ENCODE measurements around the gene ISM1. TPM values are rescaled to one million over a fixed set of nuclear protein-coding genes. Genes with fewer than 3 reads are reported as not detected.

Gene ISM1
- total RNA-seq, 3 donors from 2014 or later: 13.0 to 18.7 (median 15.2) TPM

DNA sequence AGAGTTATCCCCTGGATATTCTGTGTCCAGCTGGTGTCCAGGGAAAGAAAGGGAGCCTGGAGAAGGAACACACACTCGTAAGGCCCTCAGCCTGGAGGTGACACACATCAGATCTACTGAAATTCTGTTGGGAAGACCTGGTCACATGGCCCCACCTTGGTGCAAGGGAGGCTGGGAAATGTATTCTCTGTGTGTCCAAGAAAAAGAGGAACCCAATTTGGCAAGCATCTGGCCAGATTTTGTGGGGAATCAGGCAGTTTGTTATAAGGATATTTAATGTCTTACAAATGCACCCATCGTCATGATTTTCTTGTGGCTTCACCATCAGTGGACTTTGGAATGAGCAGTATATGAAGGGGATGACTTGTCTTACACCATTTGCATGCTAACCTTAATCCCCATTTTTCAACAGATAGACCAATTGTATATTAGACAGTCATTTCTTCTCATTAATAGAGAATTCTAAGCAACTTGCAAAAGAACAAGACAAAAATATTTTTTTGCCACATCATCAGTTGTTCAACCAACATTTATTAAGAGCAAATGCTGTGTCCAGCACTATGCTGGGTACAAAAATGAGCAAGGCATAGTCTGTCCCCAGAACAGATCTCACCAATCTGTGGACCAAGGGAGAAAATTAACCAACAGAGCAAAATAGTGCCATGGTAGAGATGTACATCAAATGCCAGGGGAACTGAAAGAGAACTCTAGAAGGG is 59.7 kb downstream of the ISM1 start:
- Histone ChIP-seq H3K4me1 (no peaks in the 10 kb centered on the region), H3K36me3 (no peaks in the 10 kb centered on the region), H3K4me3 (no peak overlapping the region), H3K27me3 (no peaks in the 10 kb centered on the region), H3K27ac (no peak overlapping the region), H3K9me3 (no peaks in the 10 kb centered on the region)
- DNase-seq (ENCODE audit: low spot score in 2 of 2): no peak
- TF ChIP-seq, protein P1, sequence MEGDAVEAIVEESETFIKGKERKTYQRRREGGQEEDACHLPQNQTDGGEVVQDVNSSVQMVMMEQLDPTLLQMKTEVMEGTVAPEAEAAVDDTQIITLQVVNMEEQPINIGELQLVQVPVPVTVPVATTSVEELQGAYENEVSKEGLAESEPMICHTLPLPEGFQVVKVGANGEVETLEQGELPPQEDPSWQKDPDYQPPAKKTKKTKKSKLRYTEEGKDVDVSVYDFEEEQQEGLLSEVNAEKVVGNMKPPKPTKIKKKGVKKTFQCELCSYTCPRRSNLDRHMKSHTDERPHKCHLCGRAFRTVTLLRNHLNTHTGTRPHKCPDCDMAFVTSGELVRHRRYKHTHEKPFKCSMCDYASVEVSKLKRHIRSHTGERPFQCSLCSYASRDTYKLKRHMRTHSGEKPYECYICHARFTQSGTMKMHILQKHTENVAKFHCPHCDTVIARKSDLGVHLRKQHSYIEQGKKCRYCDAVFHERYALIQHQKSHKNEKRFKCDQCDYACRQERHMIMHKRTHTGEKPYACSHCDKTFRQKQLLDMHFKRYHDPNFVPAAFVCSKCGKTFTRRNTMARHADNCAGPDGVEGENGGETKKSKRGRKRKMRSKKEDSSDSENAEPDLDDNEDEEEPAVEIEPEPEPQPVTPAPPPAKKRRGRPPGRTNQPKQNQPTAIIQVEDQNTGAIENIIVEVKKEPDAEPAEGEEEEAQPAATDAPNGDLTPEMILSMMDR (IDR thresholded peaks at IDR 0.05): no peak
- TF ChIP-seq POLR2AphosphoS5 (IDR thresholded peaks at IDR 0.05) (no peak), POLR2A (IDR thresholded peaks at IDR 0.05) (no peak)
- intact Hi-C loops (cut with DNase I; ENCODE audit: low total_unique reads): no loop called here

DNA sequence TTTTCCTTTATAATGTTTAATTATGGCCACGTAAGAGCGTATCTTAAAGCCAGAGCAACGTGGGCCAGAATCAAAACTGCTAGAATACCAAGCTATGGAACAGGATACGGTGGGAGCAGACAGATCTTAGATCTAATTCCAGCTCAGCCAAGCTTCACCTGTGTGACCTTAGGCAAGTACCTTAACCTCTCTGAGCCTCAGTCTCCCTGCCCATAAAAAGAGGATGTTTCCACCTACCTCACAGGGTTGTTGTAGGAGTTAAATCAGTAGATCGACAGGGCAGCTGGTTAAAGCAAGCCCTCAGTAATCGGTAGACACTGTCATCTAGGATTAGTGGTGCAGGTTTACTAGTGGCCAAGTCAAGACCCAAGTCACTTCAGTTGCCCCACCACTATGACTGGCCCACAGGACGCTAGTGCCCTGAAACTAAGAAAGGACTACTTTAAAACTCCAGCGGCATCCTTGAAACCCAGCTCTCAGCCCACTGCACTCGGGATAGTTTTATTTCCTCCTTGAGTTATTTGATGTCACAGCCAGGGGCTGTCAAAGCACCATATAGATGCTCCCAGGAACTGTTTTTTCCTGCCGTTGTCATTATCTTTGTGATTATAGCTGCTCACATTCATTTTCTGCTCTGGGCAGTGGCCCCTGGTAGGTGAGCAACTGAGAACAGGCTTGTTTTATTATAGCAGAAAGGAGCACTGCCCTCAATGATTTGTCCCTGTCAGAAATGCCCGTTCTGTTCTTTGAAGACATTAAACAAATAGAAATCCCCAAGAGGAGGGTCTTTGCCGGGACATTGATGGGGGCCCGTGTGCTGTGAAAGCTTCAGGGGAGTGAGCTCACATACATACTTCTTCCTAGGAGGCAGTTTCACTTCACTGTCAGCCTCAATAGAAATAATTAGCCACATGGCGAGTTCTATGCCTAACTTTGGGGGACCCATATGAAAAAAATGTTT is 63.1 kb downstream of the ISM1 start:
- Histone ChIP-seq H3K4me1 (no peaks in the 10 kb centered on the region), H3K9me3 (no peaks in the 10 kb centered on the region), H3K4me3 (no peak overlapping the region), H3K36me3 (no peaks in the 10 kb centered on the region), H3K27ac (peak overlapping the region; percentile 58 to 71), H3K27me3 (no peaks in the 10 kb centered on the region)
- intact Hi-C loops (cut with DNase I; ENCODE audit: low total_unique reads): no loop called here
- no peak for DNase-seq (ENCODE audit: low spot score in 2 of 2)
- TF ChIP-seq POLR2AphosphoS5 (IDR thresholded peaks at IDR 0.05) (no peak), POLR2A (IDR thresholded peaks at IDR 0.05) (no peak)
- TF ChIP-seq, protein P1 (IDR thresholded peaks at IDR 0.05): no peak

DNA sequence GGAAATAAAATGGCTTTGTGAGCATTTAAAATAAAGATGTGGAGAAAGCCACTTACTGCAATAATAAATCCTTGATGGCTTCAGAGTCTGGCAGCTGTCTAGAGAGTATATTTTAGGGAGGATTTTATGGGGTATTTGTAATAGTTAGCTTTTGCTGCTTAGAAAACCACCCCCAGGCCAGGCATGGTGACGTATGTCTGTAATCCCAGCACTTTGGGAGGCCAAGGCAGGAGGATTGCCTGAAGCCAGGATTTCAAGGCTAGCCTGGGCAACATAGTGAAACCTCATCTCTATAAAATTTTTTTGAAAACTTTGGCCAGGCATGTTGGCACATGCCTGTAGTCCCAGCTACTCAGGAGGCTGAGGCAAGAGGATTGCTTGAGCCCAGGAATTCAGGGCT is 63.8 kb downstream of the ISM1 start:
- Histone ChIP-seq H3K27me3 (no peaks in the 10 kb centered on the region), H3K9me3 (no peaks in the 10 kb centered on the region), H3K36me3 (no peaks in the 10 kb centered on the region), H3K4me1 (no peaks in the 10 kb centered on the region), H3K4me3 (no peak overlapping the region), H3K27ac (peak overlapping the region; percentile 58 to 71)
- no peak for DNase-seq (ENCODE audit: low spot score in 2 of 2)
- TF ChIP-seq, protein P1 (IDR thresholded peaks at IDR 0.05): no peak
- TF ChIP-seq POLR2A (IDR thresholded peaks at IDR 0.05) (no peak), POLR2AphosphoS5 (IDR thresholded peaks at IDR 0.05) (no peak)
- intact Hi-C loops (cut with DNase I; ENCODE audit: low total_unique reads): no loop called here

DNA sequence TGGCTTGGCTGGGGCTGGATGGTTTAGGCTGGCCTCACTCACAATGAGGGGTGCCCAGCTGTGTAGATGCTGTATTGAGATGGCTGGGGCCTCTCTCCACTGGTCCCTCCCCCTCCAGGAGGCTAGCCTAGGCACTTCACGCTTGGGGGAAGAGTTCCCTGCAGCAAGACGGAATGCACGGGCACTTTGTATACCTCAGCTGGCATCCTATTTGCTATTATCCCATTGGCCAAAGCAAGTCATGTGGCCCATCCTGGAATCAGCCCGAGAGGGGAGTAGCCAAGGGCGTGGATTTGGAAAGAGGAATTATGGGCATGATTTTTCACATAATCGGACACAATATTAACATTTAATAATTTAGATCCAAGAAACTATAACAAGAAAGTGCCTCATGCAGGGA is 64.3 kb downstream of the ISM1 start:
- no peaks in the 10 kb centered on the region for H3K4me1 ChIP-seq
- no peaks in the 10 kb centered on the region for H3K9me3 ChIP-seq
- TF ChIP-seq, protein P1 (IDR thresholded peaks at IDR 0.05): no peak
- TF ChIP-seq POLR2A (IDR thresholded peaks at IDR 0.05) (no peak), POLR2AphosphoS5 (IDR thresholded peaks at IDR 0.05) (no peak)
- DNase-seq (ENCODE audit: low spot score in 2 of 2): no peak
- H3K27me3 ChIP-seq: no peaks in the 10 kb centered on the region
- intact Hi-C loops (cut with DNase I; ENCODE audit: low total_unique reads): no loop called here
- no peak overlapping the region for H3K4me3 ChIP-seq
- H3K27ac ChIP-seq: peak overlapping the region; percentile 69 to 71
- H3K36me3 ChIP-seq: no peaks in the 10 kb centered on the region

DNA sequence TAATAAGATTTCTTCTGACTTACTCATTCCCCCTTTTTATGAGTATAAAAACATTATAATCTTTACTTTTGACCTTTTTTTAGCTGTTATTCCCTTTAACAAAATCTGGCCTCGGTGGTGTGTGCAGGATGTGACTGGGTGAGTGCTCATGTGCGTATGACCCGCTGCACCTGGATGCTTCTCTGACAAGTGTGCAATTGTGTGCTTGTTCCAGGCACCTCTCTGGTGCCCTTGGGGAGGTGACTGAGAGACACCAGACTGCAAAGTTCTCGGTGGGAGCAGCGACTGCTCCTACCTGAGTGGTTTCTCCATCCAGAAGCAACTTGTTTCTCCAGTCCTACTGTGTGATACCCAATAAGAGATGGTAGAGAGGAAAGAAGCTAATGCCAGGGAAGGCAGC is 65.0 kb downstream of the ISM1 start:
- Histone ChIP-seq H3K9me3 (no peaks in the 10 kb centered on the region), H3K36me3 (no peaks in the 10 kb centered on the region)
- intact Hi-C loops (cut with DNase I; ENCODE audit: low total_unique reads): no loop called here

More for the DNA sequence above, 65.0 kb downstream of the ISM1 start:
- no peak for TF ChIP-seq POLR2A (IDR thresholded peaks at IDR 0.05)
- no peak for TF ChIP-seq POLR2AphosphoS5 (IDR thresholded peaks at IDR 0.05)
- TF ChIP-seq, protein P1 (IDR thresholded peaks at IDR 0.05): no peak
- Histone ChIP-seq H3K27ac (peak overlapping the region; percentile 71), H3K4me1 (no peaks in the 10 kb centered on the region), H3K4me3 (no peak overlapping the region), H3K27me3 (no peaks in the 10 kb centered on the region)
- no peak for DNase-seq (ENCODE audit: low spot score in 2 of 2)
